Stimulated activated CD8-positive, alpha-beta memory T cell treated with anti-CD3 and anti-CD28 coated beads, Interleukin-4, amount 100 ng/mL, for 48 hours (primary cell): Measurements from ENCODE around the gene PLA2G3.

ENCODE experiments used
- DNase-seq: peaks from one replicate; pipeline ENCODE4 v3.0.0-alpha.2; 2020

The PLA2G3 gene

DNA sequence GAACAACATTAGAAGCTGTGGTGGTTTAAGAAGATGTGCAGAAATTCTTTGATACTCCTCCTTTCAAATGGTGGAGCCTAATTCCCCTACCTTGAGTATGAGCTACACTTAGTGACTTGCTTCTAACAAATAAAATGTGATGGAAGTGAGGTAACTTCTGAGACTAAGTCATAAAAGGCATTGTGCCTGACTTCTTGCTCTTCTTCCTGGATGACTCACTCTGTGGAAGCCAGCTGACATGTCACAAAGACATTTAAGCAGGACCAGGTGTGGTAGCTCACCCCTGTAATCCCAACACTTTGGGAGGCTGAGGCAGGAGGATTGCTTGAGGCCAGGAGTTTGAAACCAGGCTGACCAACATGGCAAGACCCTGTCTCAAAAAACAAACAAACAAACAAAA is 3.9 kb upstream of the PLA2G3 start:
- no peak for DNase-seq

- no peak for DNase-seq
Observed at GRCh38 chr22:31143537-31143936, 3.2 kb upstream of the PLA2G3 start.

DNA sequence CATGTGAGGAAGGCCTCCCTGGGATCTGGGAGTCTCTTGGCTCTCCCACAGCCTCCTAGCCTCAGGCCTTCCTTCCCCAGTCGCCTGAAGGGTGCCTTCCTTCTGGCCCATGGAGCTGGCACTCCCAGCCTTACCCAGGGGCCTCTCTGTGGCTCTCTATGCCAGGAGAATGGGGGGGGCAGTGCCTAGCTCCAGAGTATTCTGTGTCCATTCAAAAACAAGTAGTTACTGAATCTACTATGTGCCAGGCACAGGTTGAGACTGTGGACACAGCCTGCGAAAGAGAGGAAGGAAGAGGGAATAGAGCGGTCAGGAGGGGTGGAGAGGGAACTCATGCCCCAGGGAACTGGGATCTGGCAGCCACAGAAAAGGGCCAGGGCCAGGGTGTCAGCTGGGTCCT is 2.7 kb upstream of the PLA2G3 start:
- DNase-seq, result no peak

- DNase-seq, result no peak
Observed at GRCh38 chr22:31142285-31142684, 2.0 kb upstream of the PLA2G3 start.

DNA sequence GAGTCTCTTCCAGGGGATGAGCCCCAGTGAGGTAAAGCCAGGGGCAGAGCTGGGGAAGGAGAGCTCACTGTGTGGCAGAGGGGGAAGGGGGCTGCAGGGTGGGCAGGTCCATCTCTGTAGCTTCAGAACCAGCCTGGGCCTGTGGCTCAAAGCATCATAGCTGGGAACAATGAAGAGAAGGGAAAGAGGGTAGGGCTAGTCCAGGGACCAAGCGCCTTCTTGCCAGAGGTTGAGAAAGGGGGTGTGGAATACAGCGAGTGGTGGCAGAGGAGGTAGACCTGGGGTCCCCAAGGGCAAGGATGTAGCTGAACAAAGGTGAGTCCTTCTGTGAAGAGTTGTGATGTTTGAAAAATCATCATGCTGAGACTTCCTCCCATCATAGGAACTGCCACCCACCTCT is 1.2 kb upstream of the PLA2G3 start:
- no peak for DNase-seq

- DNase-seq, result no peak
Observed at GRCh38 chr22:31140746-31141145, 438 bp upstream of the PLA2G3 start.

DNA sequence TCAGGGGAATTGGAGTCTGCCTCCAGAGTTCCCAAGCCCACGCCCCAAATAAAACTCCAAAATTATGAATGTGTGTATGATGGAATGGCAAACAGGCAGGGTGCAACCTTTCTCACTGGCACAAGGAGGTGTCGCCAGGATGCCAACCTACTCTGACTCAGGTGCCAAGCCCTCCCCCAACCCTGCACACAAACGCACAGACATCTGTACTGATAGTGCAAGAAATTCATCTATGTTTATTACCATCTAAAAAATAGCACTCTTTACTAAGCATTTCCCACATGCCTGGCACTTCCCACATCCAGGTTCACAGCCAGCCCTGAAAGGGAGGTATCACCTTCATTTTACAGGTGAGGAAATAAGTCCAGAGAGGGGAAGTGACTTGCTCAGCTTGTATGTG is 1.2 kb downstream of the PLA2G3 start:
- DNase-seq, result no peak

DNA sequence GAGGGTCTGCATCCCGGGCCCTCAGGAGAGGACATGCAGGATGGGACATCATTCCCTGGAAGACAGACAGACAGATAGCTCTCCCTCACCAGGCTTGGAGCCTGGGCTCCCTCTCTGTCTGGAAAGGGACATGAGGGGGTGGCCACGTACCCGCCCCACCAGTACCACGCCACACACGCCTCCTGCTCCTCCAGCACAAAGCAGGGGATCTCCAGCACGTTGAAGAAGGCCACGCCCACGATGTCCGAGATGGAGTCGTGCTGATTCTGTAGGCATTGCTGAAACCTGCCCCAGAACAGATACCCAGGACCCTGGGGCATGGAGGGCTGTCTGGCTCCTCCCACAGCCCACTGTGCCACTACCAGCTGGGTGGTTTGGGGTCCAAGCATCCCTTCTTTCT is 2.2 kb downstream of the PLA2G3 start:
- no peak for DNase-seq

GRCh38 chr22:31137721-31138120 is 2.6 kb downstream of the PLA2G3 start:
- DNase-seq, result no peak

GRCh38 chr22:31136711-31137110 is 3.6 kb downstream of the PLA2G3 start:
- no peak for DNase-seq

DNA sequence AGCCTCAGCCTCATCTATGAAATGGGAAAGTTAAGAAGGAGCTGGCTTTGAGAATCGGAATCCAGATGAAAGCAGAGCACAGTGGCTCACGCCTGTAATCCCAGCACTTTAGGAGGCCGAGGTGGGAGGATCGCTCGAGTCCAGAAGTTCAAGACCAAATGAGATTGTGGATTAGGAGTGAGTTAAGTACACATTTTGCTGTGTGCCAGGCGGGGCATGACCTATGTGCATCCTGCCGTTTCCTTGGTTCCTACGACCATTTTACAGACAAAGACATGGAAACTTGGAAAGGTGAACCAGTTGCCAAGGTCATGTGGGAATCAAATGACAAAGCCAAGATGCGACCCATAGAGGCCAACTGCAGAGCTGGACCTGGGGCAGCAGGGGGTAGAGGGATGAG is 4.2 kb downstream of the PLA2G3 start:
- DNase-seq, result no peak

DNA sequence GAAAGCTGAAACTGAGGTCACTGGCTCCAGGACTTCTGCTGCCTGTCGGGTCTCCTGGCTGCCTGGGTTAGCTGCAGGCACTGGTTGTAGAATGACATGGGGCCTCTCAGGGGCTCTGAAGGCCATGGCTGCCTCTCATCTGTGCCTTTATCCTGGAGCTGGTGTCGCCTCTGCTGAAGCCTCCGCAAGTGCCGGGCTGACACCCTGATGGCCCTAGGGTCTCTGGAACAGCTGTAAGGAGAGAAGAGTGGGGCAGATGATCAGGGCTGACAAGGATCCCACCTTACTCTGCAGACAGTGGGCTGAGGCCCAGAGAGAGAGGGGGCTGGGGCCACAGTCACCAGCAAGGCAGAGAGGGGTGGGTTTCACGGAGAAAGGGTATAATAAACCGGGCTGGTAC is 4.6 kb downstream of the PLA2G3 start:
- DNase-seq, result no peak

- DNase-seq, result no peak
Observed at GRCh38 chr22:31134688-31135087, 5.6 kb downstream of the PLA2G3 start.

GRCh38 chr22:31133911-31134310 is 6.4 kb downstream of the PLA2G3 start:
- DNase-seq, result no peak

- DNase-seq, result no peak
Observed at GRCh38 chr22:31130873-31131272, 9.4 kb downstream of the PLA2G3 start.

GRCh38 chr22:31128156-31128555 is 12.2 kb downstream of the PLA2G3 start:
- no peak for DNase-seq

DNA sequence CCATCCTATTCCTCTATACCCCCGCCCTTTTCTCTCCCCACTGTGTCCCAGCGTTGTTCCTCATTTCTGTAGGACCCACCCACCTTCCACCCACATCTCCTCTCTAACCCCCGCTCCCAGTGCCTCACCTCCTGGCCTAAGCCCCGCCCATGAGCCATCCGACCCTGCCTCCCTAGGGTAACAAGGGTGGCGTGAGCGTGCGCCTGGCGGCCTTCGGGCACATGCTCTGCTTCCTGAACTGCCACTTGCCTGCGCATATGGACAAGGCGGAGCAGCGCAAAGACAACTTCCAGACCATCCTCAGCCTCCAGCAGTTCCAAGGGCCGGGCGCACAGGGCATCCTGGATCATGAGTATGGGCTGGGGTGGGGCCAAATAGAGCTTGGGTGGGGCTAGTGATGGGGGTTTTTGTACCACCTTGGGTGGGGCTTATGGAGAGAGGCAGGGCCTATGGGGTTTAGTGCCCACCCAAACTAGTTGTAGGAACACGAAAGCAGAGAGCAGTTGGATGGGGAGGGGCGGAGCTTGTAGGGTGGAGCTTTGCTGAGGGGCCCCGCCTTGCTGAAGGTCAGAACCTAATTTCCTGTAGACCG is 13.0 kb downstream of the PLA2G3 start:
- DNase-seq, result no peak

- no peak for DNase-seq
Observed at GRCh38 chr22:31126869-31127175, 13.5 kb downstream of the PLA2G3 start.

DNA sequence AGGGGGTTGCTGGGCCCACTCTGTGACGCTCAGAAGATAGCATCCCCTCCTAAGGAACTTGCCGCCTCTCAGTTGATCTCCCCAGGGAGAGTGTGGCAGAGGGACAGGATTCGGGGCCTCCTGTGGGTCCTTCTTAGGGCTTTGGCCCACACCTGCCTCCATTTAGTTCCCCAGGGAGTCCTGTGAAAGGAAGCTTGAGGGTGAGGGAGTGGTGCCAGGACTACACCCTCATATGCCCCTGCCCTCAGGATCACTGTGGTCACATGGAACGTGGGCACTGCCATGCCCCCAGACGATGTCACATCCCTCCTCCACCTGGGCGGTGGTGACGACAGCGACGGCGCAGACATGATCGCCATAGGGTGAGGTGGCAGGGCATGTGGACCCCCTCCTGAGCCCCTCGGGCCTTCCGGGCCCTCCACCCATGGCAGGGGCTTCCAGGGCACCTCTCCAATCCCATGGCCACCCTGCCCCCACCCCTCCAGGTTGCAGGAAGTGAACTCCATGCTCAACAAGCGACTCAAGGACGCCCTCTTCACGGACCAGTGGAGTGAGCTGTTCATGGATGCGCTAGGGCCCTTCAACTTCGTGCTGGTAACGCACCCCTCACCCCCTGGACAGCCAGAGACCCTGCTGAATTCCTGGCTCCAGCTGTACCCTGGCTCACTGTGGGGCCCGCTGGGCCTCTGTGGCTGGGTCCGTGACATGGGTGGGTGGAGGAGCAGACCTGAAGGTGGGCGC is 14.0 kb downstream of the PLA2G3 start:
- DNase-seq, result no peak

DNA sequence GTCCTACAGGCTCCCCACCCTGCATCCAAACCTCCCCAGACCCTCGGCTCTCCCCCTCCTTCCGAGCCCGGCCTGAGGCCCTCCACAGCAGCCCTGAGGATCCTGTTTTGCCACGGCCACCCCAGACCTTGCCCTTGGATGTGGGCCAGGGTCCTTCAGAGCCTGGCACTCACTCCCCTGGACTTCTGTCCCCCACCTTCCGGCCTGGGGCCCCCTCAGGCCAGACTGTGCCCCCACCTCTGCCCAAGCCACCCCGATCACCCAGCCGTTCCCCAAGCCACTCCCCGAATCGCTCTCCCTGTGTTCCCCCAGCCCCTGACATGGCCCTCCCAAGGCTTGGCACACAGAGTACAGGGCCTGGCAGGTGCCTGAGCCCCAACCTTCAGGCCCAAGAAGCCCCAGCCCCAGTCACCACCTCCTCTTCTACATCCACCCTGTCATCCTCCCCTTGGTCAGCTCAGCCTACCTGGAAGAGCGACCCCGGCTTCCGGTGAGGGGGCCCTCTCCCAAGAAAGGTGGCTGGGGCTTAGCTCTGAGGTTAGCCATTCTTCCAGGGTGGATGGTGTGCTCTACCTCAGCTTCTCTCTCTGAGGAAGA is 14.7 kb downstream of the PLA2G3 start:
- DNase-seq, result no peak

DNA sequence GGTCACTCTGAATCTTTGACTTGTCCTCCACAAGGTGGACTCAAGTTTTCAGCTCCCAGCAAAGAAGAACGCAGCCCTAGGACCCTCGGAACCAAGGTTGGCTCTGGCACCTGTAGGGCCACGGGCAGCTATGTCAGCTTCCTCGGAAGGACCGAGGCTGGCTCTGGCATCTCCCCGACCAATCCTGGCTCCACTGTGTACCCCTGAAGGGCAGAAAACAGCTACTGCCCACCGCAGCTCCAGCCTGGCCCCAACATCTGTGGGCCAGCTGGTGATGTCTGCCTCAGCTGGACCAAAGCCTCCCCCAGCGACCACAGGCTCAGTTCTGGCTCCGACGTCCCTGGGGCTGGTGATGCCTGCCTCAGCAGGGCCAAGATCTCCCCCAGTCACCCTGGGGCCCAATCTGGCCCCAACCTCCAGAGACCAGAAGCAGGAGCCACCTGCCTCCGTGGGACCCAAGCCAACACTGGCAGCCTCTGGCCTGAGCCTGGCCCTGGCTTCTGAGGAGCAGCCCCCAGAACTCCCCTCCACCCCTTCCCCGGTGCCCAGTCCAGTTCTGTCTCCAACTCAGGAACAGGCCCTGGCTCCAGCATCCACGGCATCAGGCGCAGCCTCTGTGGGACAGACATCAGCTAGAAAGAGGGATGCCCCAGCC is 15.4 kb downstream of the PLA2G3 start:
- no peak for DNase-seq

- no peak for DNase-seq
Observed at GRCh38 chr22:31124290-31124689, 16.0 kb downstream of the PLA2G3 start.

- DNase-seq, result no peak
Observed at GRCh38 chr22:31123292-31123602, 17.1 kb downstream of the PLA2G3 start.

DNA sequence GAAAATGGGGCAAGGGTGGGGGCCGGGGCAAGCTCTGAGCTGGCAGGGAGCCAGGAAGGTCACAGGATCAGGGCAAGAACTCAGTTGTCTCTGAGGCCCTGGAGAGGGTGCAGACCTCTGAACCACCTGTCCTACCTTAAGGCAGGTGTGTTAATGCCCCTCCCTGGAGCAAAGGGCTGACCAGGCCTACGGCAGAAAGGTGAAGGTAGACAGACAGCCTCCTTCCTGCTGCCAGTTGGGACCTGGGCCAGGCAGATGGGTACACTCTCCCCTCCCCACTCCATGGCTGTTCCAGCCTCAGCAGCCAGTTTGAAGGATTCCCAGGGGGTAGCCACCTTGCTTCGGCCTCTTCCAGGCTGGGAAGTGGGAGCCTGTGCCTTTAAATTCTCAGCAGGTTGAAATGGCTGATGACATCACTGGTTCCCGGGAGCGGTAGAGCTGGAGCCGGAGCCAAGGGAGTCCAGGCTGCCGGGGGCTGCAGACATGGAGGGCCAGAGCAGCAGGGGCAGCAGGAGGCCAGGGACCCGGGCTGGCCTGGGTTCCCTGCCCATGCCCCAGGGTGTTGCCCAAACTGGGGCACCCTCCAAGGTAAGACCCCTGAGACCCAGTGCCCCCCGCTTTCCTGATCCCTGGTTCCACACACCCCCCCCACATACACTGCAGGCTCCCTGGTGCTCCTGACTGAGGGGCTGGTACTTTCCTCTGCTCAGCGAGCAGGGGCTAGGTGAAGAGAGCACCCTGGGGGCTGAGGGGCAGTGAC is 17.6 kb downstream of the PLA2G3 start, which contains the start of gene INPP5J:
TSS of gene INPP5J (plus strand) at position 435 of the 760 bp plus-strand sequence. CDS start at position 484, 49 bp downstream.
- DNase-seq, result no peak
